GM12872 (cell line): ENCODE measurements around the gene ANKRD13D.

Experiments used
- TF ChIP-seq, protein P1 (sequence below): IDR thresholded peaks from 3 replicates; pipeline ENCODE4 v1.5.1; 2011; ENCODE audit warnings: low read depth, mild to moderate bottlenecking, low read length, moderate library complexity; ENCODE audit not compliant: insufficient read depth

The ANKRD13D gene

DNA sequence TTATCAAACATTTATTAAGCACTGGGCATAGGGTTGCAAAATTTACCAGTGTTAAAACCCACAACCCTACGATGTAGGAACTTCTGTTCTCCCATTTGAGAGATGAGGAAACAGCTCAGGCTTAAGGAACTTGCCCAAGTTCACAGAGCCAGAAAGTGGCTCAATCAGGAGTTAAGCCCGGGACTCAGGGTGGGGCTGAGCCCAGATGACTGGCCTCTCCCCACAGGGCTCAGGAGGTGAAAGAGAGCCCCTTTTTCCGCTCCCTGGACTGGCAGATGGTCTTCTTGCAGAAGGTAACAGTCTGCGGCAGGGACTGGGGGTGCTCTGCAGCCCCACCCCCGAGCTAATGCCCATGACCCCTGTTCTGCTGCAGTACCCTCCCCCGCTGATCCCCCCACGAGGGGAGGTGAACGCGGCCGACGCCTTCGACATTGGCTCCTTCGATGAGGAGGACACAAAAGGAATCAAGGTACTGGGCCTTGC lies 5.6 kb upstream of the ANKRD13D start:
- TF ChIP-seq, protein P1, sequence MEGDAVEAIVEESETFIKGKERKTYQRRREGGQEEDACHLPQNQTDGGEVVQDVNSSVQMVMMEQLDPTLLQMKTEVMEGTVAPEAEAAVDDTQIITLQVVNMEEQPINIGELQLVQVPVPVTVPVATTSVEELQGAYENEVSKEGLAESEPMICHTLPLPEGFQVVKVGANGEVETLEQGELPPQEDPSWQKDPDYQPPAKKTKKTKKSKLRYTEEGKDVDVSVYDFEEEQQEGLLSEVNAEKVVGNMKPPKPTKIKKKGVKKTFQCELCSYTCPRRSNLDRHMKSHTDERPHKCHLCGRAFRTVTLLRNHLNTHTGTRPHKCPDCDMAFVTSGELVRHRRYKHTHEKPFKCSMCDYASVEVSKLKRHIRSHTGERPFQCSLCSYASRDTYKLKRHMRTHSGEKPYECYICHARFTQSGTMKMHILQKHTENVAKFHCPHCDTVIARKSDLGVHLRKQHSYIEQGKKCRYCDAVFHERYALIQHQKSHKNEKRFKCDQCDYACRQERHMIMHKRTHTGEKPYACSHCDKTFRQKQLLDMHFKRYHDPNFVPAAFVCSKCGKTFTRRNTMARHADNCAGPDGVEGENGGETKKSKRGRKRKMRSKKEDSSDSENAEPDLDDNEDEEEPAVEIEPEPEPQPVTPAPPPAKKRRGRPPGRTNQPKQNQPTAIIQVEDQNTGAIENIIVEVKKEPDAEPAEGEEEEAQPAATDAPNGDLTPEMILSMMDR = no peak

DNA sequence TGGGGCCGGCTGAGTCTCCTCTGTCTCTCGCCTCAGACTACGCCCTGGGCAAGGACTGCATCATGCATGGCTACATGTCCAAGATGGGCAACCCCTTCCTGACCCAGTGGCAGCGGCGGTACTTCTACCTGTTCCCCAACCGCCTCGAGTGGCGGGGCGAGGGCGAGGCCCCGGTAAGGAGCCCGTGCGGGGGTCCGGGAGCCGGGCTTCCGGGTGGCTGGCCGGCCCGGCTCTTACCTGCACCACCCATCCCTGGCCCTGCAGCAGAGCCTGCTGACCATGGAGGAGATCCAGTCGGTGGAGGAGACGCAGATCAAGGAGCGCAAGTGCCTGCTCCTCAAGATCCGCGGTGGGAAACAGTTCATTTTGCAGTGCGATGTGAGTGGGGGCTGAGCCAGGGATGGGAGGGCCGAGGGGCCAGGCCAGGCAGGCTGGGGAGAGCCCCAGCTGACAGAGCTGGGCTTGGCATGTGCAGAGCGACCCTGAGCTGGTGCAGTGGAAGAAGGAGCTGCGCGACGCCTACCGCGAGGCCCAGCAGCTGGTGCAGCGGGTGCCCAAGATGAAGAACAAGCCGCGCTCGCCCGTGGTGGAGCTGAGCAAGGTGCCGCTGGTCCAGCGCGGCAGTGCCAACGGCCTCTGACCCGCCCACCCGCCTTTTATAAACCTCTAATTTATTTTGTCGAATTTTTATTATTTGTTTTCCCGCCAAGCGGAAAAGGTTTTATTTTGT lies 4.1 kb upstream of the ANKRD13D start:
- TF ChIP-seq, protein P1 = no peak

DNA sequence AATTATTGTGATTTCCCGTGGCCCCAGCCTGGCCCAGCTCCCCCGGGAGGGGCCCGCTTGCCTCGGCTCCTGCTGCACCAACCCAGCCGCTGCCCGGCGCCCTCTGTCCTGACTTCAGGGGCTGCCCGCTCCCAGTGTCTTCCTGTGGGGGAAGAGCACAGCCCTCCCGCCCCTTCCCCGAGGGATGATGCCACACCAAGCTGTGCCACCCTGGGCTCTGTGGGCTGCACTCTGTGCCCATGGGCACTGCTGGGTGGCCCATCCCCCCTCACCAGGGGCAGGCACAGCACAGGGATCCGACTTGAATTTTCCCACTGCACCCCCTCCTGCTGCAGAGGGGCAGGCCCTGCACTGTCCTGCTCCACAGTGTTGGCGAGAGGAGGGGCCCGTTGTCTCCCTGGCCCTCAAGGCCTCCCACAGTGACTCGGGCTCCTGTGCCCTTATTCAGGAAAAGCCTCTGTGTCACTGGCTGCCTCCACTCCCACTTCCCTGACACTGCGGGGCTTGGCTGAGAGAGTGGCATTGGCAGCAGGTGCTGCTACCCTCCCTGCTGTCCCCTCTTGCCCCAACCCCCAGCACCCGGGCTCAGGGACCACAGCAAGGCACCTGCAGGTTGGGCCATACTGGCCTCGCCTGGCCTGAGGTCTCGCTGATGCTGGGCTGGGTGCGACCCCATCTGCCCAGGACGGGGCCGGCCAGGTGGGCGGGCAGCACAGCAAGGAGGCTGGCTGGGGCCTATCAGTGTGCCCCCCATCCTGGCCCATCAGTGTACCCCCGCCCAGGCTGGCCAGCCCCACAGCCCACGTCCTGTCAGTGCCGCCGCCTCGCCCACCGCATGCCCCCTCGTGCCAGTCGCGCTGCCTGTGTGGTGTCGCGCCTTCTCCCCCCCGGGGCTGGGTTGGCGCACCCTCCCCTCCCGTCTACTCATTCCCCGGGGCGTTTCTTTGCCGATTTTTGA lies 3.3 kb upstream of the ANKRD13D start:
- TF ChIP-seq, protein P1 = no peak

DNA sequence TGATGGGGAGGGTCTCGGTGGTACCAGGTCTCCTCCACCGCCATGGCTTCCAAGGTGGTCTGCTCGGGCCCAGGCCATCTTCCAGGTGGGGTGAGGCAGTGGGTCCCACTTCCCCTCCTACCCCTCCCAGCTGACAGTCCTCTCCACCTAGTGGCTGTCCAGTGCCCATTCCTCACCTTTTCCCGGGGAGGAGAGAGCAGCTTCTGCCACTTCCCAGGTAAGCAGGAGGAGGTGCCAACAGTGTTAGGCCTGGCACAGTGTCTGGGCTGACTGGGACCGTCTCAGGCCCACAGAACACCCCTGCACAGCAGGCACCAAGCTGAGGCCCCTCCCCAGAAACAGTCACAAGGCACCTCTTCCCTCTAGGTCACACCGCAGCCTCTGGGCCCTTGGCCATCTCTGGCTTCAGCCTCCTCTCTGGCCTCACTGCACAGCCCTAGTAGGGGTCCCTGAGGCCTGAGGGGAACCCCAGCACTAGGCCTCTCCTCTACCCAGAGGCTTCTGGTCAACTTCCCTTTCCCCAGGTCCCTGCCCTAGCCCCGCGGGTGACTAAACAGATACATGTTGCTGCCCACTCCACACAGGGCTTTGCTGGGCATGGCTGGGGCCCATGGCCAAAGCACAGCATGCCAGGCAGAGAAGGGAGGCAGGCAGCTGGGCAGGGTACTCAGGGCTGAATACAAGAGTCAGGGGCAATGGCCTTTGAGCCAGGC lies 2.3 kb upstream of the ANKRD13D start:
- TF ChIP-seq, protein P1 = 0 out of 3 replicates have a peak, but pooled peaks have one; percentile 9

DNA sequence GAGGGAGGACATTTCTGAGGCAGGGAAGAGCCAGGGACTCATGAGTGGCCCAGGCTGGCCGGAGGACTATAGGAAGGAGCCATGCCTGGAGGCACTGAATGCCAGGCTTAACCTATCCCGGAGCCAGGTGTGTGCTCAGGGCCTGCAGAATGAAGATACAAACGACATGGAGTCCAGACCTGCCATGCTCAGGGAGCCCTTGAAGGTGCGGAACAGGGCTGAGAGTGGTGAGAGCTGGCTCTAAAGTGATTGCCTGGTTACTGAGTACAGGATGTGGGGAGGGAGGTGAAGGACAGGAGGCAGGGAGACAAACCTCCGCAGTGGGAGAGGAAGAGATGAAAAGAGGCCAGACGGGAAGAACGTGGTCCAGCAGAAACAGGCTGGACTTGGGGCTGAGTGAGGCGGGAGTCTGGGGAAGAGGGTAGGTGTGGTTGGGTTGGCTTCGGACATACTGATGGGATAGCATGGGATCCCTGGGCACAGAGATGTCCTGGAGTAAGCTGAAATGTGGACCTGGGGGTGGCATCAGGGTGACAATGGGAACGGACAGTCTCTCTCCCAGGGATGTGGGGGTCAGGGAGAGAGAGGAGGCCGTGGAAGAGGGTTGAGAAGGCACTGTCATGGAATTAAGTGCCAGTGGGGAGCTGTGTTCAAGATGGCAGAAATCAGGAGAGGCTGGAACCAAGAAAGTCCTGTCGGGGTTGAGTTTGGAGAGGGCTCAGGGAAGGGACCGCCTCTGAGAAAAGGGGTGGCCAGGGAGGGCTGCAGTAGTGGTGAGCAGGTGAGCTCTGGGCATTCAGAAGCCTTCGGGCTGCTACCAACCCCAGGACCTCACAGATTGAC lies 1.5 kb upstream of the ANKRD13D start:
- TF ChIP-seq, protein P1 = no peak

DNA sequence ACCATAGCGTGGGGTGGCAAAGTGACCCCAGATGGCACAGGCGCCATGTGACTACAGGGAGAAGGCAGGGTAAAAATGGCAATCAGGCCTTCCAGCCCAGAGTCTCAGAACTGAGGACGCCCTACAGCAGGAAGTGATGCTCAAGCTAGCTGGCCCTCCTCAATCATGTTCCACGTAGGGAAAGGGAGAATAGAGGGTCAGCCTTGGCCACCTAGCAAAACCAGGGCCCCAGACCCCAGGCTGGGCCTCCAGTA lies 978 bp upstream of the ANKRD13D start:
- TF ChIP-seq, protein P1 = no peak
